Muscle layer of duodenum (tissue), 2 donors: ENCODE results near the gene PRR12.

Source experiments
- H3K27ac ChIP-seq: one replicate; pipeline ENCODE4 v1.7.0; 2013; ENCODE audit warnings: mild to moderate bottlenecking, low read length
- H3K27me3 ChIP-seq: one replicate; pipeline ENCODE4 v1.7.0; 2013; ENCODE audit warnings: low read depth, mild to moderate bottlenecking, control low read depth, low read length
- H3K36me3 ChIP-seq, 2 donors: one replicate each; pipeline ENCODE4 v1.7.0; 2013; ENCODE audit warnings: low read length in 2 of 2, control low read depth in 1 of 2, mild to moderate bottlenecking in 1 of 2; ENCODE audit not compliant: insufficient read depth in 2 of 2, control insufficient read depth in 1 of 2
- H3K4me1 ChIP-seq, 2 donors: one replicate each; pipeline ENCODE4 v1.7.0; 2013; ENCODE audit warnings: low read length in 2 of 2, mild to moderate bottlenecking in 2 of 2, control low read depth in 1 of 2, moderate library complexity in 1 of 2; ENCODE audit not compliant: insufficient read depth in 2 of 2, control insufficient read depth in 1 of 2
- H3K4me3 ChIP-seq, 2 donors: one replicate each; pipeline ENCODE4 v1.7.0; 2013; ENCODE audit warnings: low read length in 2 of 2, low read depth in 1 of 2, mild to moderate bottlenecking in 1 of 2
- H3K9me3 ChIP-seq, 2 donors: one replicate each; pipeline ENCODE4 v1.7.0; 2013; ENCODE audit warnings: low read length in 2 of 2, control low read depth in 1 of 2, mild to moderate bottlenecking in 1 of 2; ENCODE audit not compliant: control insufficient read depth in 1 of 2
- donor health status: healthy.

The PRR12 gene

GRCh38 chr19:49655570-49656455 is 64.8 kb downstream of the PRR12 start:
- H3K36me3 ChIP-seq = peaks cover 44 to 89% of the 10 kb centered on the region in 2 donors
- H3K9me3 ChIP-seq = no peaks in the 10 kb centered on the region
- H3K4me1 ChIP-seq = no peaks in the 10 kb centered on the region
- H3K27ac ChIP-seq = no peak overlapping the region
- H3K27me3 ChIP-seq = no peaks in the 10 kb centered on the region
- H3K4me3 ChIP-seq = no peak overlapping the region

- H3K4me1 ChIP-seq = no peaks in the 10 kb centered on the region
- no peaks in the 10 kb centered on the region for H3K27me3 ChIP-seq
- H3K36me3 ChIP-seq = peaks cover 48 to 90% of the 10 kb centered on the region in 2 donors
- no peak overlapping the region for H3K27ac ChIP-seq
- no peaks in the 10 kb centered on the region for H3K9me3 ChIP-seq
- no peak overlapping the region for H3K4me3 ChIP-seq
These were observed 65.6 kb downstream of the PRR12 start for GRCh38 chr19:49656456-49657109.

- Histone ChIP-seq H3K36me3 (peaks cover 52 to 93% of the 10 kb centered on the region in 2 donors), H3K27ac (no peak overlapping the region), H3K27me3 (no peaks in the 10 kb centered on the region), H3K9me3 (no peaks in the 10 kb centered on the region), H3K4me1 (no peaks in the 10 kb centered on the region), H3K4me3 (no peak overlapping the region)
These were observed 66.6 kb downstream of the PRR12 start for GRCh38 chr19:49657493-49658138.

- no peaks in the 10 kb centered on the region for H3K27me3 ChIP-seq
- no peak overlapping the region for H3K27ac ChIP-seq
- peaks cover 52 to 92% of the 10 kb centered on the region in 2 donors for H3K36me3 ChIP-seq
- H3K9me3 ChIP-seq = no peaks in the 10 kb centered on the region
- H3K4me3 ChIP-seq = no peak overlapping the region
- no peaks in the 10 kb centered on the region for H3K4me1 ChIP-seq
These were observed 67.1 kb downstream of the PRR12 start for GRCh38 chr19:49658139-49658517.

- H3K27me3 ChIP-seq = no peaks in the 10 kb centered on the region
- H3K27ac ChIP-seq = no peak overlapping the region
- H3K4me3 ChIP-seq = no peak overlapping the region
- no peaks in the 10 kb centered on the region for H3K9me3 ChIP-seq
- peaks cover 52 to 86% of the 10 kb centered on the region in 2 donors for H3K36me3 ChIP-seq
- peaks cover 0 to 5% of the 10 kb centered on the region in 2 donors for H3K4me1 ChIP-seq
These were observed 67.8 kb downstream of the PRR12 start for GRCh38 chr19:49658566-49659442.

- no peaks in the 10 kb centered on the region for H3K27me3 ChIP-seq
- peaks cover 0 to 11% of the 10 kb centered on the region in 2 donors for H3K4me1 ChIP-seq
- H3K4me3 ChIP-seq = no peak overlapping the region
- H3K36me3 ChIP-seq = peaks cover 42 to 70% of the 10 kb centered on the region in 2 donors
- no peaks in the 10 kb centered on the region for H3K9me3 ChIP-seq
- no peak overlapping the region for H3K27ac ChIP-seq
These were observed 69.5 kb downstream of the PRR12 start for GRCh38 chr19:49660338-49660961.

GRCh38 chr19:49662011-49662410 is 71.0 kb downstream of the PRR12 start:
- no peaks in the 10 kb centered on the region for H3K9me3 ChIP-seq
- no peaks in the 10 kb centered on the region for H3K27me3 ChIP-seq
- H3K4me1 ChIP-seq = peaks cover 0 to 20% of the 10 kb centered on the region in 2 donors
- H3K27ac ChIP-seq = no peak overlapping the region
- peaks cover 29 to 57% of the 10 kb centered on the region in 2 donors for H3K36me3 ChIP-seq
- no peak overlapping the region for H3K4me3 ChIP-seq

GRCh38 chr19:49663224-49663623 is 72.2 kb downstream of the PRR12 start:
- Histone ChIP-seq H3K9me3 (no peaks in the 10 kb centered on the region), H3K27me3 (no peaks in the 10 kb centered on the region), H3K4me3 (no peak overlapping the region)

GRCh38 chr19:49664171-49665035 is 73.4 kb downstream of the PRR12 start:
- H3K27me3 ChIP-seq = no peaks in the 10 kb centered on the region
- peak overlapping the region; percentile 79 to 98 for H3K4me3 ChIP-seq
- no peaks in the 10 kb centered on the region for H3K9me3 ChIP-seq
- H3K27ac ChIP-seq = peak overlapping the region; percentile 87
- peaks cover 10 to 33% of the 10 kb centered on the region in 2 donors for H3K36me3 ChIP-seq
- peaks cover 0 to 20% of the 10 kb centered on the region in 2 donors for H3K4me1 ChIP-seq

More at GRCh38 chr19:49663224-49663623, 72.2 kb downstream of the PRR12 start:
- no peak overlapping the region for H3K27ac ChIP-seq
- peaks cover 20 to 45% of the 10 kb centered on the region in 2 donors for H3K36me3 ChIP-seq
- H3K4me1 ChIP-seq = peaks cover 0 to 20% of the 10 kb centered on the region in 2 donors

GRCh38 chr19:49665036-49665350 is 74.0 kb downstream of the PRR12 start:
- H3K4me3 ChIP-seq = peak overlapping the region; percentile 79 to 98
- H3K27ac ChIP-seq = peak overlapping the region; percentile 87
- peaks cover 0 to 20% of the 10 kb centered on the region in 2 donors for H3K4me1 ChIP-seq
- H3K36me3 ChIP-seq = peaks cover 8 to 28% of the 10 kb centered on the region in 2 donors
- H3K9me3 ChIP-seq = no peaks in the 10 kb centered on the region
- no peaks in the 10 kb centered on the region for H3K27me3 ChIP-seq
